NCI-H748 (cell line): ENCODE data around the gene PRKAR1B.
A peak's percentile ranks its signal among the peaks of the same experiment; 100 is the strongest.

Experiments used
- DNase-seq: peaks from one replicate; lab custom pipeline; 2025; ENCODE audit not compliant: unreplicated experiment; lab: John Stamatoyannopoulos, UW

The PRKAR1B gene

GRCh38 chr7:594212-594913 lies 132.7 kb downstream of the PRKAR1B start:
- DNase-seq, result no peak

- DNase-seq, result no peak
Measured at GRCh38 chr7:593324-594115, 133.6 kb downstream of the PRKAR1B start.

- DNase-seq, result no peak
Measured at GRCh38 chr7:591856-592628, 135.0 kb downstream of the PRKAR1B start.

GRCh38 chr7:590731-591551 lies 136.1 kb downstream of the PRKAR1B start:
- no peak for DNase-seq

GRCh38 chr7:589781-590575 lies 137.1 kb downstream of the PRKAR1B start:
- DNase-seq, result no peak

- no peak for DNase-seq
Measured at GRCh38 chr7:587767-588166, 139.3 kb downstream of the PRKAR1B start.

DNA sequence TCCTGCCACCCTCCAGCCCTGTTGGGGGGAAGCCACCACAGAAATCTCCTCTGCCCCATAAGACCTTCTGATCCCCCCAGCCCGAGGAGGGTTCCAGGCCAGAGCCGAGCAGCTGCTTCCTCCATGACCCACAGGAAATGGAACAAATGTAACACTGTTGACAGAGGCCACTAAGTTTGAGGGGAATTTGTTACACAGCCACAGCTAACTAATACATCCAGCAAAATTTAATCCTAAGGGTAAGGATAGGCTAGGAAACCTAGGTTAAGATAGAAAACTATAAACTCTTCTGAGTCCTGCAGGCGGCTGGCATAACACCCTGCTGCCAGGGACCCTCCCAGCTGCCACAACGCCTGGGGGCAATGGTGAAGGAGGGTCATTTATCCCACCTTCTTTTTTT lies 140.6 kb downstream of the PRKAR1B start:
- DNase-seq, result no peak

GRCh38 chr7:585873-586272 lies 141.2 kb downstream of the PRKAR1B start:
- DNase-seq, result no peak

- no peak for DNase-seq
Measured at GRCh38 chr7:585229-585711, 141.8 kb downstream of the PRKAR1B start.

GRCh38 chr7:584820-585219 lies 142.3 kb downstream of the PRKAR1B start:
- no peak for DNase-seq

GRCh38 chr7:584122-584465 lies 143.0 kb downstream of the PRKAR1B start:
- no peak for DNase-seq

- DNase-seq, result no peak
Measured at GRCh38 chr7:583410-584121, 143.5 kb downstream of the PRKAR1B start.

GRCh38 chr7:582931-583330 lies 144.2 kb downstream of the PRKAR1B start:
- no peak for DNase-seq

DNA sequence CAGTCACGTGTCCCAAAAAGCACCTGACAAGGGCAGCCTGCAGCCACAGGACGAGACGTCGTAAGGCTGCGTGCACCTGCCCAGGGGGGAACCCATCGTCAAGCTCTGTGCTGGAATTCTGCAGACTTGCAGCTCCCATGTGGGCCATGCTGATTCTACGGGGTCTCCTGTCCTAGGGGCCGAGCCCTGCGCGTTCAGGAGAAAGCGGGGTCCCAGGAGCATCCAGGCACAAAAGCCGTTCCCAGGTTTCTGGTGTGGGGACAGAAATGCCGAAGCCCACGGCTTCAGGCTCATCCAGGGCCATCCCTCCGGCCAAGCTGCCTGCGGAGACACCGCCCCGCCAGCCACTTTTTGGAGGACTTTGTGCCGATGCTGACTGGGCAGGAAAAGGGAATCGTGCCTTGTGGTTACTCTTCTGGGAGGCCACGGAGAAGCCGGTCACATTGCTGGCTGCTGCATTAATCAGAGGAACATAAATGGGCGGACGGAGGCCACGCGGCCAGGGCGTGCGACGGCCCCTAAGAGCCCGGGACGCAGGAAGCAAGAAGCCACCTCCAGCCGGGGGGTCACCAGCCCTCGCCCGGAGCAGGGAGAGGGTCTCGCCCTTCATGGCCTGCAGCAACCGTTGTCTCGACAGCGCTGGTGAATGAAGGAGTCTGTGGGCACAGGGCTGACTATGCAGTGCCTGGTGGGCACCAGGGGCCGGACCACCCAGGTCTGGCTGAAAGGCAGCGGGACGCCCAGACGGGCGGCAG lies 144.8 kb downstream of the PRKAR1B start:
- DNase-seq, result no peak

GRCh38 chr7:578386-578785 lies 148.7 kb downstream of the PRKAR1B start:
- DNase-seq, result no peak

DNA sequence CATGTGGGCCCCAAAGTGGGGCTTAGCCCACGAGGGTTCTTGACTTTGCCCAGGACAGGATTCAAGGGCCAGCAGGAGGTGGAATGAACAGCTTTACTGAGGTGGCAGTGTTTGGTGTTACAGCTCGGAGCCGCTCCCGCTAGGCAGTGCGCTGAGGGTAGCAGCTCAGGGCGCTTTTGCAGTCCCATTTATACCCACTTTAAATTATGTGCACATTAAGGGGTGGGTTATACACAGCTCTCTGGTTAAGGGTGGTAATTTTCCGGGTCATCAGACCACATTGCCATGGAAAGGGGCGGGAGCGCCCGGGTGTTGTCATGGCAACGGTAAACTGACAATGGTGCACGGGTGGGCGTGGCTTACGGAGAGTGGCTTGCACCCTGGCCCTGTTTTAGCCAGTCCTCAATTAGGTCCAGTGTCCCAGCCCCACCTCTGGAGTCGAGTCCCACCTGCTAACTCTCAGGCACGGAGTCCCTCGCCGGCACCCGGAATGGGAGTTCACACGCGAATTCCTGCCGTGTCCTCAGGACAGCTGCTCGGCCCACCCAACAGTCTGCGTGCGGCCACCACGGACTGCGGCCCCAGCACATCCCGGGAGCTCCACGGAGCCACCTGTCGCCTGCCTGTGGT lies 149.2 kb downstream of the PRKAR1B start:
- peak; percentile 46 for DNase-seq

DNA sequence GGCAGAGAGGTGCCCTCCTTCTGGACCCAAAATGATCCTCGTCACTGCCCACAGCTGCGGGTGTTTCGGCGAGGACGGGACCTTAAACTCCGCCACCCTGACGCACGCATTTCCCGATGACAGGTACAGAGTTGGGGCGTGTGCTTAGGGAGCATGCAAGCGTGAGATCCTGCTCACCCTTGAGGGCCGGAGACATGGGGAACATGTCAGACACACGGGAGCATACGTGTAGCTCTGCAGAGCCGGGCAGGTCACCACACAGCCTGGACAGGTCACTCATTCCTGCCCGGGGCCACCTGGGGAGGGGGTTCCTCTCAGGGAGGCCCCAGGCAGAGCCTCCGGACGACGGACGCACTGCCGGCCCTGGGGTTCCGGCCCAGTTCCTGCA lies 149.8 kb downstream of the PRKAR1B start:
- no peak for DNase-seq

GRCh38 chr7:576524-577277 lies 150.4 kb downstream of the PRKAR1B start:
- DNase-seq, result no peak
